Activated naive CD4-positive, alpha-beta T cell treated with anti-CD3 and anti-CD28 coated beads for 36 hours (primary cell): Measurements from ENCODE around the gene SLC2A9. TPM values are rescaled to one million over a fixed set of nuclear protein-coding genes. Genes with fewer than 3 reads are reported as not detected.
"Not testable (repeated sequence)": the region's sequence is repeated elsewhere in the genome, so short reads cannot be mapped to it uniquely, and the experiment has no call there.

Experiments used
- CTCF ChIA-PET: fragments of 350-600 bp; sonication (Branson Sonifier 250); formaldehyde crosslinking; loops from one replicate; lab custom pipeline; 2021; ENCODE audit warnings: antibody characterized with exemption; lab: Charles Lee
- DNase-seq: peaks from one replicate; pipeline ENCODE4 v3.0.0-alpha.2; 2020
- H3K27ac Mint-ChIP-seq: one replicate; pipeline ENCODE4 v1.8.0; 2021; ENCODE audit warnings: mild to moderate bottlenecking, mixed read lengths
- H3K27me3 Mint-ChIP-seq: one replicate; pipeline ENCODE4 v1.8.0; 2021; ENCODE audit warnings: low read depth, mixed read lengths
- H3K36me3 Mint-ChIP-seq: one replicate; pipeline ENCODE4 v1.8.0; 2021; ENCODE audit warnings: low read depth, mixed read lengths
- H3K4me1 Mint-ChIP-seq: one replicate; pipeline ENCODE4 v1.8.0; 2021; ENCODE audit warnings: low read depth, mixed read lengths
- H3K4me3 Mint-ChIP-seq: one replicate; pipeline ENCODE4 v1.8.0; 2021; ENCODE audit warnings: mild to moderate bottlenecking, moderate library complexity, mixed read lengths
- H3K9me3 Mint-ChIP-seq: one replicate; pipeline ENCODE4 v1.8.0; 2021; ENCODE audit warnings: mixed read lengths
- intact Hi-C: fragments of 100-400 bp; cut with micrococcal nuclease; formaldehyde crosslinking; loops from one replicate; pipeline ENCODE4 v1.15.1; 2023
- total RNA-seq, 2 experiments: library from RNA; stranded (reverse); gene quantifications; one replicate each; pipeline ENCODE4 v1.2.3, GENCODE V29; 2021

The SLC2A9 gene
- total RNA-seq, 2 experiments from 2014 or later = 0.43 to 0.86 TPM

DNA sequence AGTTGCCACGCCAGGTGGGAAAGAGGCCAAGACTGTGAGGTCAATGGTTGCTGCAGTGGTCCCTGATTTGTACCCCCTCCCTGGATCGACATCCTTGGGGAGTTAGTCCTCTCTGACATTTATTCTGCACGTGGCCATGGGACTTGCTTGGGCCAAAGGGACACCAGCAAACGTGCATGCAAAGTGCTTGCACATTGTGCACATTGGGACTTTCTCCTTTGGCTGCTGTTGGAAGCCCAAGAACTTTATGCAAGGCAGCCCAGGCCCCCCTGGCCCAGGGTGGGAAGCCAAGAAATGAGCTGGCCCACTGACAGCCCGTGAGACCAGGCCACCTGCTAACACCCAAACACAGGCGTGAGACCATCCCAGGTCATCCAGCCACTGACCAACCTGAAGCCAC, 38.1 kb downstream of the SLC2A9 start:
- Mint-ChIP-seq H3K27ac (no peak overlapping the region), H3K9me3 (peaks cover 6% of the 10 kb centered on the region), H3K4me3 (no peak overlapping the region), H3K36me3 (peaks cover 3% of the 10 kb centered on the region), H3K4me1 (no peaks in the 10 kb centered on the region), H3K27me3 (no peaks in the 10 kb centered on the region)
- CTCF ChIA-PET = no interaction called here
- intact Hi-C loops = no loop called here
- no peak for DNase-seq

DNA sequence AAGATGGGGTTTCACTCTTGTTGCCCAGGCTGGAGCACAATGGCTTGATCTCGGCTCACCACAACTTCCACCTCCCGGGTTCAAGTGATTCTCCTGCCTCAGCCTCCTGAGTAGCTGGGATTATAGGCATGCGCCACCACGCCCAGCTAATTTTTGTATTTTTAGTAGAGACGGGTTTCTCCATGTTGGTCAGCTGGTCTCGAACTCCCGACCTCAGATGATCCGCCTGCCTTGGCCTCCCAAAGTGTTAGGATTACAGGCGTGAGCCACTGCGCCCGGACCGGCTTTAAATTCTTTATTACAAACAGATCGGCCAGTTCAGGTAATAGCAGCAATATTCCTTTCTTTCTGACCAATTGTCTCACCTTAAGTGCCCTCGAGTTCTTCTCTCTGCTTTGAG, 39.4 kb downstream of the SLC2A9 start:
- H3K4me1 Mint-ChIP-seq, intact Hi-C loops, CTCF ChIA-PET, H3K4me3 Mint-ChIP-seq, H3K36me3 Mint-ChIP-seq, DNase-seq, H3K9me3 Mint-ChIP-seq, H3K27me3 Mint-ChIP-seq, H3K27ac Mint-ChIP-seq: not testable (repeated sequence)

DNA sequence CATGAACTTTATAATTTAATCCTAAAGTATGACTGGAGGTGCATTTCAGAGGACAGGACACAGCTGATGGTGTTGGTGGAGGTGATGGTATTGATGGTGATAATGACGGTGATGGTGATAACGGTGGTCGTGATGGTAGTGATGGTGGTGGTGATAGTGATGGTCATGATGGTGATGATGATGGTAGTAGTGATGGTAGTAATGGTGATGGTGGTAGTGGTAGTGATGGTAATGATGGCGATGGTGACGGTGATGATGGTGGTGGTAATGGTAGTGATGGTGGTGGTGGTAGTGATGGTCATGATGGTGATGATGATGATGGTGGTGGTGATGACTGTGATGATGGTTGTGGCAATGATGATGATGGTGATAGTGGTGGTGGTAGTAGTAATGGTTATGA, 40.4 kb downstream of the SLC2A9 start:
- H3K4me3 Mint-ChIP-seq = no peak overlapping the region
- H3K36me3 Mint-ChIP-seq = peaks cover 3% of the 10 kb centered on the region
- CTCF ChIA-PET = no interaction called here
- intact Hi-C loops = no loop called here
- no peaks in the 10 kb centered on the region for H3K27me3 Mint-ChIP-seq
- no peak for DNase-seq
- H3K27ac Mint-ChIP-seq = no peak overlapping the region
- peaks cover 6% of the 10 kb centered on the region for H3K9me3 Mint-ChIP-seq
- no peaks in the 10 kb centered on the region for H3K4me1 Mint-ChIP-seq

DNA sequence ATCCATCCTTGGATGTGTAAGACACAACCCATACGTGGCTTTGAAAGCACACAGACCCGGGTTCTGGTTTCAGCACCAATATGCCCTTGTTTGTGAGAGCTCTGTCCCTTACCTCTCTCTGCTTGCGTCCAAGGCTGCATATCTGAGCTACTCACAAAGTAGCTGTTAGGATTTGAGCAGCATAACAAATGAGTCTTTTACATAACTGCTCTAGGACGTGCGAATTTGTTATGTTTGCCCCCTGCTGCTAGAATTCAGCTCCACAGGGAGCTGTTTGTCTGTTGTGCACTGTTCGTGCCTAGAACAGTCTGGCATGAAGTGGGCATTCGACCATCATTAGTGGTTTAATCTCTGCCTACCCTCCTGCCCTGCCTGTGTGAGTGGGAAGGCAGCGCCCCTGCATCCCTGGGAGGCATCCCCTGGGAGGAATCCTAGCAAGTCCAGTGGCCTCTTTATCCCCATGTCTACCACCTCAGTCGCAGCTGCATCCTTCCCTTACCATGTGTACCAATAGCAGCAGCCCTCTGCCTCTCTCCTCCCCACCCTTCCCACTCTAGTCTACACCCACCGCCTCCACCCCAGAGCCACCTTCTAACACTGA, 42.1 kb downstream of the SLC2A9 start:
- Mint-ChIP-seq H3K36me3 (peaks cover 2% of the 10 kb centered on the region), H3K27ac (no peak overlapping the region), H3K4me3 (no peak overlapping the region), H3K4me1 (no peaks in the 10 kb centered on the region), H3K27me3 (no peaks in the 10 kb centered on the region), H3K9me3 (peaks cover 4% of the 10 kb centered on the region)
- DNase-seq = no peak
- intact Hi-C loops = no loop called here
- CTCF ChIA-PET = interaction anchor here (1.3 kb wide), 1 partner anchor 36 kb away, joined by 3 read pairs; no protein-coding TSS in a partner anchor

DNA sequence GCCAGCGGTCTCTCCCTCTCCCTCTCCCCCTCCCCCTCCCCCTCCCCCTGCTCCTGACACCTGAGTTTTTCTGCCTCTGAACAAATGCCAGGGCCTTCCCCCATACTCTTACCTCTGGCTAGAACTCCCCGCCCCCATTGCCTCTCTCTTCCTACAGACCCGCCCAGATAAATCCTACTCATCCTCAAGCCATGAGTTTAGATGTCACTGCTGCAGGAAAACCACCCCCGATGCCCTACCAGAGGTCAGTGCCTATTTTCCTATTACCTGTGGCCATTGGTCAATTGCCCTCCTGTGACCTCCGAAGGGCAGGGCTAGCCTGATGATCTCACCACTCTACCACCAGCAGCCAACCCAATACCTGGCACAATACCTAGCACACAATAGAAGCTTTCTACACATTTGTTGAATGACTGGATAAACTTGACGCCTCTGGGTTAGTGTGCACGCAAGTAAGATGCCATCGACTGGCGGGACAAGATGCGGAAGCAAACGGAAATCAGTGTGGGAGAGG, 43.7 kb downstream of the SLC2A9 start:
- CTCF ChIA-PET = no interaction called here
- Mint-ChIP-seq H3K4me1 (no peaks in the 10 kb centered on the region), H3K4me3 (no peak overlapping the region), H3K27ac (no peak overlapping the region), H3K27me3 (no peaks in the 10 kb centered on the region), H3K36me3 (peaks cover 5% of the 10 kb centered on the region), H3K9me3 (peaks cover 10% of the 10 kb centered on the region)
- DNase-seq = no peak
- intact Hi-C loops = no loop called here

DNA sequence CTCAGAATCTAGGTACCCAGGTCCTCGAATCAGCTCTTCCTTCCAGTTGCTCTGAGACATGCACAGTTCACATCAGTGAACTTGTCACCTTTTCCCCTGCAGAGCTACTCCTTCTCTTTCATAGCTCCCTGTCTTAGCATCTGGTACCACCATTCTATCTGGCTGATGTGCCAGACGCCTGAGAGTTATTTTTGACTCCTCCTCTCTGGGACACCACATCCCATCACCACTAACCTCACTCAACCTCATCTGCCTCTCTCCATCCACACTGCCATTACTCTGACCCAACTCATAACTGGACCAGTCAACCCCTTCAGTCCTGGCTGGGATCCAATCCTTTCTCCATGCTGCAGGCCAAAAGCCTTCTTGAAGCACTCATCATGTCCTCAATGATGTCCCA, 44.5 kb downstream of the SLC2A9 start:
- no peak overlapping the region for H3K27ac Mint-ChIP-seq
- H3K4me3 Mint-ChIP-seq = no peak overlapping the region
- no peak for DNase-seq
- intact Hi-C loops = no loop called here
- peaks cover 10% of the 10 kb centered on the region for H3K9me3 Mint-ChIP-seq
- H3K4me1 Mint-ChIP-seq = no peaks in the 10 kb centered on the region
- peaks cover 5% of the 10 kb centered on the region for H3K36me3 Mint-ChIP-seq
- CTCF ChIA-PET = no interaction called here
- H3K27me3 Mint-ChIP-seq = no peaks in the 10 kb centered on the region

DNA sequence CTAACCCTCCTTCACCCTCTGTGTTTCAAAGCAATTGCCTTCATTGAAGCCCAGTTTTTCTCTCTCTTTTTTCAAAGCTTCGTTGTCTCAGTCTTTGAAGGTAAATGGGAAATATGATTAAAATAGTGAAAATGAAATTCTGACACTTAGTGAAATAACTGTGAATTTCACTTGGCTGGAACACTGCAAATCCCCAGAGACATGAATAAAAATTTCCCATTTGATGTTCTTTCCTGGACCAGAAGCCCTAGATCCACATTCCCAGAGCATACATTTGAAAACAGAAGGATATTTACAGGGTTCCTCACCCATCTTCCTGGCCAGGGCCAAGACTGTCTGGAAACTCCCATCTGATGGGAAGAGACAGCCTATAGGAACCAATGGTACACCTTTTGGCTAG, 45.0 kb downstream of the SLC2A9 start:
- intact Hi-C loops = no loop called here
- Mint-ChIP-seq H3K36me3 (peaks cover 5% of the 10 kb centered on the region), H3K4me1 (no peaks in the 10 kb centered on the region), H3K27ac (no peak overlapping the region), H3K9me3 (peaks cover 10% of the 10 kb centered on the region), H3K27me3 (no peaks in the 10 kb centered on the region), H3K4me3 (no peak overlapping the region)
- no peak for DNase-seq
- CTCF ChIA-PET = no interaction called here

DNA sequence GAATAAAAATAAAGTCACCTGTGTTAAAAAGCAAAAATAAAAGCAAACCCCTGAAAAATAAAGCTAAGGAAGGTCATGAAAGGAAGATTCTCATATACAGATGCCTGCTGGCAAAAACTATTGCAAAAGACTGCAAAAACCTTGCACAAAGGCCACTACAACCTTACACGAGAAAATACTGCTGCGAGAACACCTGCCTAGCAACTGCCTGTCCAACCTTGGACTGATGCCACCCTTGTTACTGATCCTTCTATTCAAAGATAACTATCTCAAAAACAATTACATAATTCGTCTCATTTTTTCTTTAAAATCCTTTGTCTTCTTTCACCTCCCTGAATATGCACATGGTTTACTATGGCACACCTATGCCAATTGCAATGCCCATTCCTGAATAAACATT, 49.6 kb downstream of the SLC2A9 start:
- no peak overlapping the region for H3K4me3 Mint-ChIP-seq
- no peak overlapping the region for H3K27ac Mint-ChIP-seq
- no peak for DNase-seq
- H3K27me3 Mint-ChIP-seq = no peaks in the 10 kb centered on the region
- peaks cover 3% of the 10 kb centered on the region for H3K36me3 Mint-ChIP-seq
- peaks cover 10% of the 10 kb centered on the region for H3K9me3 Mint-ChIP-seq
- intact Hi-C loops = no loop called here
- CTCF ChIA-PET = interaction anchor here (0.7 to 0.8 kb wide), 2 partner anchors 15 to 43 kb away, joined by 3 read pairs; no protein-coding TSS in a partner anchor
- H3K4me1 Mint-ChIP-seq = peaks cover 2% of the 10 kb centered on the region

DNA sequence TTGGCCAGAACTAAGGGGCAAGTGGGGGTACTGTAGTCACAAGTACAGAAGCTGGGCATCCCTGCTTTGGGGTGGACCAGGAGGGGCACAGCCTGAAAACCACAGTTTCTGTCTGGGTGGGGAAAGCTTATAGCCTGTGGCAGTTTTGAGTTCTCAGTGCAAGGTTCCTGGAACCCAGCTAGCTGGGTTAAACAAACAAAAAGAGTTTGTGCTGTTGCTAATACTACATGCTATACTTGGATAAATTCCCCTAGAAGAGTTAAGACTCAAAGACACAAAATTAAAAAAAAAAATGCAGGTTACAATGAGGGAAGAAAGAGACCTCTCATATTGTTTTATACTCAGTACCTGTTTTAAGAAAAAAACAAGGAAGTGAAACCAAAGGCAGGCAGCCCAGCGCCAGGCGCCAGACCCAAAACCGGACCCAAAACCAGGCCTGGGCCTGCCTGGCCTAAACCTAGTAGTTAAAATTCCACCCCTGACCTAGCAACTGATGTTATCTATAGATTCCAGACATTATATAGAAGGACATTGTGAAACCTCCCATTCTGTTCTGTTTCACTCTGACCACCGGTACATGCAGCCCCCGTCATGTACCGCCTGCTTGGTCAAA, 50.8 kb downstream of the SLC2A9 start:
- Mint-ChIP-seq H3K9me3 (peaks cover 10% of the 10 kb centered on the region), H3K27ac (no peak overlapping the region), H3K27me3 (no peaks in the 10 kb centered on the region), H3K4me1 (peaks cover 2% of the 10 kb centered on the region), H3K4me3 (no peak overlapping the region), H3K36me3 (peaks cover 3% of the 10 kb centered on the region)
- DNase-seq = no peak
- intact Hi-C loops = no loop called here
- CTCF ChIA-PET = interaction anchor here (0.8 kb wide), 1 partner anchor 44 kb away, joined by 3 read pairs; no protein-coding TSS in a partner anchor

DNA sequence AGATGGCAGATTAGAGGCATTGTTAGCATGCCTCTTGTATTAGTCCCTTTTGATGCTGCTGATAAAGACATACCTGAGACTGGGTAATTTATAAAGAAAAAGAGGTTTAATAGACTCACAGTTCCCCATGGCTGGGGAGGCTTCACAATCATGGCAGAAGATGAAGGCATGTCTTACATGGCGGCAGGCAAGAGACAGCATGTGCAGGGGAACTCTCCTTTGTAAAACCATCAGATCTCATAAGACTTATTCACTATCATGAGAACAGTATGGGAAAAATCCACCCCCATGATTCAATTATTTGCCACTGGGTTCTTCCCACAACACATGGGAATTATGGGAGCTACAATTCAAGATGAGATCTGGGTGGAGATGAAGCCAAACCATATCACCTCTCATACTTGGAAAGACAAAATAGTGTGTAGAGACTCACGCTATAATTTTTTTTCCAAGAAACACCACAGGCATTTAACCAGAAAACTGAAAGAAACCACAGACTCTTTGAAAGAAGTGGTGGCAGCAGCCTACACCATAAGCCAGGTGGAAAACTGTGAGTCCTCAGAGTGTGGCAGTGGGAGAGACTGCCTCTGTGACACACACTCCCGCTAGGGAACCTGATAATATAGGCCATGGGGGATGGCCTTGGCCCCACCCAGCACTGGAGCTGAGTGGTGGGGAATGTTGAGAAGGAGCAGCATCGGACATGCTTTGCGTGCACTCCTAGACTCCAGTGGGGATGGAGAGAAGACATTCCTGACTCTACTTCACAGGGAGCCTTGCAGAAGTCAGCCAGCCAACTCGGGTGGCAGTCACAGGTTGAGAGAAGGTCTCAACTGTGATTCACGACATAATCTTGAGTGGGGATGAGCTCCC, 51.5 kb downstream of the SLC2A9 start:
- intact Hi-C loops = no loop called here
- CTCF ChIA-PET = no interaction called here
- no peaks in the 10 kb centered on the region for H3K27me3 Mint-ChIP-seq
- H3K36me3 Mint-ChIP-seq = peaks cover 3% of the 10 kb centered on the region
- H3K27ac Mint-ChIP-seq = no peak overlapping the region
- H3K9me3 Mint-ChIP-seq = peaks cover 10% of the 10 kb centered on the region
- H3K4me1 Mint-ChIP-seq = peaks cover 2% of the 10 kb centered on the region
- H3K4me3 Mint-ChIP-seq = no peak overlapping the region
- DNase-seq = no peak

DNA sequence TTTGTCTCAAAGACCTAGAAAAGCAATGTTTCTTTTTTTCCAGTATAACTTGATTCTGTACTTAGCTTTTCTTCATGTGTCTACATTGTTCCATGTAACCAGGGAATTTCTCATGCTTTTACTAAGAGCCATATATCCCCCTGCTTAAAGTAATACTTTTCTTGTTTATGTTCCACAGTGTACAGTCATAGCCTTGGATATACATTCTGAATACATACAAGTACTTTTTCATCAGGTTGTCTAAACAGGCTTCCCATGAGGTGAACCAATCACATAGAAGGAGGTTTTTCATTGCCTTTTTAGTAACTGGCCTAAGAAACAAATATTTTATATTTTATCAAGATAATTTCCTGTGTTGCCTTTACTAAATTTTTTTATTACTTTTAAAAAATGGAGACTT, 52.8 kb downstream of the SLC2A9 start:
- no peak overlapping the region for H3K27ac Mint-ChIP-seq
- H3K4me1 Mint-ChIP-seq = peaks cover 2% of the 10 kb centered on the region
- DNase-seq = no peak
- H3K9me3 Mint-ChIP-seq = peaks cover 10% of the 10 kb centered on the region
- CTCF ChIA-PET = no interaction called here
- intact Hi-C loops = no loop called here
- no peaks in the 10 kb centered on the region for H3K27me3 Mint-ChIP-seq
- H3K4me3 Mint-ChIP-seq = no peak overlapping the region
- peaks cover 3% of the 10 kb centered on the region for H3K36me3 Mint-ChIP-seq

DNA sequence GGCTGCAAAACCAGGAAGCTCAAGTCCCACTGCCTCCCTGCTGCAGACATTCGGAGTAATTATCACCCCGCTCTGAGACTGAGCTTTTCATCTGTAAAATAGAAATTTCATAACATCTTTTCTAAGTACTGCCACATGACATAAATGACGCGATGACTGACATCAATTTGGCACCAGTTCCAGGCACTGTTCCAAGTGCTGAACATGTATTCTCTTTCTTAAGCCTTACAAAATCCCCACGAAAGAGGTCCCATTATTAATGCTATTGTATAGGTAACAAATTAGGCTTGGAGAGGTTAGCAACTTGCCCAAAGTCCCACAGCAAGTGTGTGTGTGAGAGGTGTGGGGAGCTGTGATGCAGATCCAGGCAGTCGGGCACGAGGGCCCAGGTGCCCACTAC, 56.4 kb downstream of the SLC2A9 start:
- peaks cover 7% of the 10 kb centered on the region for H3K9me3 Mint-ChIP-seq
- H3K27ac Mint-ChIP-seq = no peak overlapping the region
- peaks cover 2% of the 10 kb centered on the region for H3K4me1 Mint-ChIP-seq
- H3K27me3 Mint-ChIP-seq = no peaks in the 10 kb centered on the region
- no peak overlapping the region for H3K4me3 Mint-ChIP-seq
- no peaks in the 10 kb centered on the region for H3K36me3 Mint-ChIP-seq
- no peak for DNase-seq
- CTCF ChIA-PET = no interaction called here
- intact Hi-C loops = no loop called here
